Stomach (tissue), 9 donors: Measurements from ENCODE around the gene MAPKAPK3. TPM values are rescaled to one million over a fixed set of nuclear protein-coding genes. Genes with fewer than 3 reads are reported as not detected.

Source experiments
- DNase-seq, 2 donors: peaks; one replicate each; pipeline versions ENCODE4 v3.0.0 to v3.0.0-alpha.2; 2013 to 2019
- H3K27ac ChIP-seq, 5 donors: fragments of 200-600 bp in 4 of 5; sonication (generic) in 4 of 5; one replicate each; pipeline ENCODE4 v1.5.1; 2013 to 2019; ENCODE audit warnings: mild to moderate bottlenecking in 1 of 5, moderate library complexity in 1 of 5
- H3K27me3 ChIP-seq, 3 donors: fragments of 200-600 bp; sonication (generic); one replicate each; pipeline ENCODE4 v1.5.1; 2017 to 2019; ENCODE audit warnings: mixed run types in 1 of 3
- H3K36me3 ChIP-seq, 4 donors: fragments of 200-600 bp; sonication (generic); 1 replicate in 3 of 4; 2 replicates in 1 of 4; pipeline ENCODE4 v1.5.1; 2016 to 2019
- H3K4me1 ChIP-seq, 4 donors: fragments of 200-600 bp; sonication (generic); one replicate each; pipeline ENCODE4 v1.5.1; 2016 to 2019
- H3K4me3 ChIP-seq, 4 donors: fragments of 200-600 bp; sonication (generic) in 3 of 4; one replicate each; pipeline ENCODE4 v1.5.1; 2016 to 2019; ENCODE audit warnings: mild to moderate bottlenecking in 1 of 4
- H3K9me3 ChIP-seq, 4 donors: fragments of 200-600 bp; sonication (generic); one replicate each; pipeline ENCODE4 v1.5.1; 2016 to 2019
- CTCF ChIP-seq, 7 experiments: fragments of 450-650 bp in 4 of 7; fragments of 200-600 bp in 3 of 7; sonication (generic) in 3 of 7; IDR thresholded peaks; one replicate each; pipeline ENCODE4 v1.5.1; 2016 to 2019; ENCODE audit warnings: antibody characterized with exemption in 7 of 7, control low read depth in 2 of 7, mild to moderate bottlenecking in 1 of 7
- EP300 ChIP-seq: sonication (generic); formaldehyde crosslinking; IDR thresholded peaks from one replicate; pipeline ENCODE4 v1.6.1; 2017; ENCODE audit warnings: antibody characterized with exemption
- POLR2A ChIP-seq, 4 donors: fragments of 450-650 bp; IDR thresholded peaks; one replicate each; pipeline ENCODE4 v1.6.1; 2016; ENCODE audit warnings: antibody characterized with exemption in 4 of 4, control low read depth in 2 of 4, mild to moderate bottlenecking in 1 of 4, moderate library complexity in 1 of 4
- POLR2AphosphoS5 ChIP-seq, 3 donors: sonication (generic); formaldehyde crosslinking; IDR thresholded peaks; one replicate each; pipeline ENCODE4 v1.6.1; 2016; ENCODE audit warnings: antibody characterized with exemption in 3 of 3
- WGBS, 5 donors: extraction: QIAGEN DNeasy Blood & Tissue Kit in 3 of 5; methylation state at CpG; one replicate each; pipeline versions ENCODE4 v1.1.5 to v1.1.7; 2013 to 2018; 5-methylcytosine and 5-hydroxymethylcytosine counted together
- intact Hi-C: fragments of 100-400 bp; cut with DNase I; formaldehyde crosslinking; loops from one replicate; pipeline ENCODE4 v1.15.1; 2023; ENCODE audit warnings: low total_unique reads
- polyA plus RNA-seq, 3 donors: library from polyadenylated mRNA; stranded (reverse); fragments of 200-250 nt; gene quantifications; one replicate each; pipeline ENCODE4 v1.2.3, GENCODE V29; 2013
- total RNA-seq, 5 donors: library from RNA; depleted of rRNA; stranded (reverse); fragments of >200 nt; gene quantifications; one replicate each; pipeline versions ENCODE4 v1.1.0 to v1.2.3, GENCODE V29; 2014 to 2016
- donor health status: healthy with polysubstance abuse.
- donor health status: Bipolar disorder and iron deficiency.
- donor health status: healthy.

Gene MAPKAPK3
- total and polyA plus RNA-seq, 8 donors = 10.3 to 50.0 (median 29.4) TPM

GRCh38 chr3:50655009-50655830, 38.3 kb downstream of the MAPKAPK3 start:
- H3K4me1 ChIP-seq = no peaks in the 10 kb centered on the region
- no peaks in the 10 kb centered on the region for H3K9me3 ChIP-seq
- intact Hi-C loops = no loop called here
- DNase-seq = no peak
- no peak overlapping the region for H3K4me3 ChIP-seq
- 29 to 54% (median 51%) methylated on average over 2 to 3 of the region's 3 CpGs for WGBS, 5 donors
- TF ChIP-seq POLR2AphosphoS5 (IDR thresholded peaks at IDR 0.05) (no peak), EP300 (no peak), CTCF (IDR thresholded peaks at IDR 0.05) (no peak)
- H3K27me3 ChIP-seq = no peaks in the 10 kb centered on the region
- no peak overlapping the region for H3K27ac ChIP-seq
- H3K36me3 ChIP-seq = no peaks in the 10 kb centered on the region

GRCh38 chr3:50656417-50657195, 39.7 kb downstream of the MAPKAPK3 start:
- no peaks in the 10 kb centered on the region for H3K36me3 ChIP-seq
- intact Hi-C loops = no loop called here
- H3K27ac ChIP-seq = no peak overlapping the region
- no peaks in the 10 kb centered on the region for H3K27me3 ChIP-seq
- WGBS, 5 donors = 57 to 68% (median 62%) methylated on average over 8 of the region's 8 CpGs
- H3K4me3 ChIP-seq = no peak overlapping the region
- TF ChIP-seq POLR2A (IDR thresholded peaks at IDR 0.05) = no peak
- no peak for TF ChIP-seq POLR2AphosphoS5 (IDR thresholded peaks at IDR 0.05)
- no peak for TF ChIP-seq CTCF (IDR thresholded peaks at IDR 0.05)
- TF ChIP-seq EP300 = no peak
- H3K4me1 ChIP-seq = no peaks in the 10 kb centered on the region
- DNase-seq = no peak
- no peaks in the 10 kb centered on the region for H3K9me3 ChIP-seq

- no peaks in the 10 kb centered on the region for H3K9me3 ChIP-seq
- H3K4me3 ChIP-seq = no peak overlapping the region
- WGBS, 5 donors = 89 to 97% (median 92%) methylated on average over 5 of the region's 5 CpGs
- intact Hi-C loops = no loop called here
- no peaks in the 10 kb centered on the region for H3K27me3 ChIP-seq
- no peaks in the 10 kb centered on the region for H3K4me1 ChIP-seq
- no peak for DNase-seq
- TF ChIP-seq EP300 (no peak), POLR2A (IDR thresholded peaks at IDR 0.05) (no peak), CTCF (IDR thresholded peaks at IDR 0.05) (no peak), POLR2AphosphoS5 (IDR thresholded peaks at IDR 0.05) (no peak)
- no peak overlapping the region for H3K27ac ChIP-seq
- H3K36me3 ChIP-seq = no peaks in the 10 kb centered on the region
These were observed 40.5 kb downstream of the MAPKAPK3 start for GRCh38 chr3:50657407-50657806.

GRCh38 chr3:50657816-50658215, 40.9 kb downstream of the MAPKAPK3 start:
- H3K36me3 ChIP-seq = no peaks in the 10 kb centered on the region
- no peaks in the 10 kb centered on the region for H3K27me3 ChIP-seq
- no peak overlapping the region for H3K27ac ChIP-seq
- no peaks in the 10 kb centered on the region for H3K4me1 ChIP-seq
- no peak for DNase-seq
- no peaks in the 10 kb centered on the region for H3K9me3 ChIP-seq
- 85 to 96% (median 87%) methylated on average over 3 of the region's 3 CpGs for WGBS, 5 donors
- no peak overlapping the region for H3K4me3 ChIP-seq
- intact Hi-C loops = no loop called here
- TF ChIP-seq POLR2A (IDR thresholded peaks at IDR 0.05) (no peak), POLR2AphosphoS5 (IDR thresholded peaks at IDR 0.05) (no peak), EP300 (no peak), CTCF (IDR thresholded peaks at IDR 0.05) (no peak)
